Ammon's horn (tissue), 1 donor: ENCODE data around the gene TIE1.

Experiments used
- DNase-seq: peaks from one replicate; pipeline ENCODE4 v3.0.0-alpha.2; 2016; ENCODE audit warnings: low spot score

Gene TIE1

DNA sequence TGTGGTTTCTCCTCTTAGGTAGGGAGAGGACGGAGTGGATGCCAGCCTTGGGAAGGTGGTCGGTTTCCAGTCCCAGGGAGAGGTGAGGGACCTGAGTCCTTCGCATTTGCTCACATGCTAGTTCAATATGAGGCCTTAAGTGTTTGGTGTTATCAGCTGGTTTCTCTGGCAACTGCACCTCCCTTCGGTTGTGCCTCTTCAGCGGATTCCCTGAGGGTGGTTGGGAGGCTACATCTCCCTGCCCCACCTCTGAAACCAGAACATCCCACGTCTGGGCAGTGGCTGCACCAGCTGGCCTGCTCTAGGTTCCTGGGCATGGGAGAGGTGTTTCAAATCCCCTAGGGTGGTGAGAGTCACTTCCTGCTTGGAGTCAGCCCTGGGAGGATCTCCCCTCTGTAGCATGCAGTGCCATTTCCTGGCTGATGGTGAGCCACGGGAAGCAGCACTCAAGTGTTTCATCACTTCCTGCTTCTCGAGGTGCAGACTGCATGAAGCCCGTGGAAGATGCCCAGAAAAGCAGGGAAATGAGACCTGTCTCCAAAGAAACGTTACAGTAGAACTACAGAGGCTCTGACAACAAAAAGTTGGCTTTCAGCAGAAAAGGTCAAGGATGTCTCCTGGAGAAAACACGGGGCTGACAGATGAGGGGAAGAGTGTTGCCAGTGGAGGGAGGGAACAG lies 26.5 kb upstream of the TIE1 start:
- DNase-seq = no peak

DNA sequence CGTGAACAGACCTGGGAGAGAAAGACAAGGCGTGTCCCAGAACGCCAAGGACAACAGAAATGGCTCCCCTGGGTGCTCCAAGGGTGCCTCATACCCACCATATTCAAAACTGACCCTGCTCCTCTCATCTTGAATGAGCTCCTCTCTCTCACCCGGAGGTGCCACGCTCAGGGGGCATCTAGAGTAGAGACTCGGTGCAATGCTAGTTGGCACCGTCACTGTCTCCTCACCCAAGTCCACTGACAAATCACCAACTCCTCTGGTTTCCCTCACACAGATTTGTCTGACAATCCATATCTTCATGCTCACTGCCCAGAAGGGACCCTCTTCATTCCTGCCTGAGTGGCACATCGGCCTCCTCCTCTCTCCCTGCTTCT lies 26.0 kb upstream of the TIE1 start:
- DNase-seq = no peak

DNA sequence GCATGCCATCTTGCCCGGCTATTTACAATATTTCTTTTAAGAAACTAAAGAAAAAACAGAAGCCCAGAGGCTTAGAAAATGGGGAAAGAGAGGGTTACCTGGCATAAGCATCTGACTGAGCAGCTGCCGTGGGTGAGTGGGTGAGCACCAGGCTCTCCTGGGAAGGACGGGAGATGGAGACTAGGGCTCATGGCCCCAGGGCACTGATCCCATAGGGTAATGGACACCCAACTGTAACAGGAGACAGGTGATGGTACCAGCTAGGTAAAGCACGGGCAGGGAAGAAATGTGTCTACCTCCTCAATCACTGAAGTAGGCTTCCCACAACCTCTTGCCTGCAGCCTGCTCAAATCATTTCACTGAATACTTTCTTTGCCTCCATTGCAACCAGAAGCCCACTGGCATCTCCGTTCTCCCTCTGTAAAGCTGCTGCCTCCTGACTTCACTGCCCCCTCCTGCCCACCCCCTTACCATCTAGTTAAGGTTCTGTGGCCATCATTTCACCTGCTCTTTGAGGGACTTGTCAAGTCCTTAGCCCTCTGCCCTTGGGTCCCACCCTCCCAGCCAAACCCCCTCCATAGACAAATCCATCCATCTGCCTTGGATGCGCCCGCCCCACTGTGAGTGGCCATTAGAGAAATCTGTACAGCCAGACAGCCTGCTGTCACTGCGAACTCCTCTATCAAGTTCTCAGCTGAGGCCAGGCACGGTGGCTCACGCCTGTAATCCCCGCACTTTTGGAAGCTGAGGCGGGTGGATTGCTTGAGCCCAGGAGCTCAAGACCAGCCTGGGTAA lies 24.8 kb upstream of the TIE1 start:
- no peak for DNase-seq

DNA sequence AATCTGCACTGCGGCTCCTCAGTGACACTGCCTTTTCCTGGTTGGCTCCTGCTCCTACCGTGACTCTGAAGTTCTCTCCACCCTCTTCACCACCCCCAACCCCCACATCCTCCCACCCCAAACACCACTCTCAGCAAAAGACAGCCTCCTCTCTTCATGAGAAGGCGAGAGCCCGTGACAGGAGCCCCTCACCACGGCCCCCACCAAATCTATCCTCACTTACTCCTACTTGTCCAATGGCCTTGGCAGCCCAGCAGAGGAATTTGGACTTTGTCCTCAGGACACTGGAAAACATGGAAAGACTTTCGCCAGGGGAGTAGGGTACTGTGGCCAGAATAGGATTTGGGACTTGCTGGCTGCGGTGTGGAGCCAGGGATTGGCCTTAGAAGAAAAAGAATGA lies 24.1 kb upstream of the TIE1 start:
- DNase-seq = no peak

DNA sequence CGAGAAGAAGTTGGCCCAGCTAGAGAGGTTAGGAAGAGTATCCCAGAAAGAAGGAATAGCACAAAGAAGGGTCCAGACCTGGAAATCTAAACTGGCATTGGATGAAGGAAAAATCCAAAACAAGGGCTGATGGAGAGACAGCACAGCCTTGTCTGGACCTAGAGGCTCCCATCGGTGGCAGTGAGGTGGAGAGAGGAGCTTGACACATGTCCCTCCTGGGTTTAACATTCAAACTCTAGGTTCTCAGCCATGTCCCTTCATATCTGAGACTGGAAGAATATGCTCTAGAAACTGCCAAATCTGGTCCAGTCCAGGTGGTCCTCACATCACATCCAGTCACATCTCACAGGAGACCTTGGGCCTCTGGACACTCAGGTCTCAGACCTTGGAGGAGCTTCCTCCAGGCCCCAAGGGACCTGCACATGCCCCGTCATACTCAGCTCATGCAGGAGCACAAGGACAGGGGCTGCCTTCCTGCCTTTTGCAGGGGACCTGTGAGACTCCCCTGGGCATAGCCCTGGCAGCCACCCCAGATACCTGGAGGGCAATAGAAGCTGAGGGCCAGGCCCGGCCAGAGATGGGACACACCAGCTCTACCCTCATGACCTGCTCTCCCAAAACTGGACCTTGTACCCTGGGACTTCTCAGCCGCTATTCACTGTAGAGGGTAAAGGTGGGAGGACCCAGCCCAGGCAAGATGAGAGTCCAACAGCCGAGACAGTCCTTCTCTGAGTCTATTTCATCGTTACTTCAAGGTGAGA lies 23.5 kb upstream of the TIE1 start:
- no peak for DNase-seq

DNA sequence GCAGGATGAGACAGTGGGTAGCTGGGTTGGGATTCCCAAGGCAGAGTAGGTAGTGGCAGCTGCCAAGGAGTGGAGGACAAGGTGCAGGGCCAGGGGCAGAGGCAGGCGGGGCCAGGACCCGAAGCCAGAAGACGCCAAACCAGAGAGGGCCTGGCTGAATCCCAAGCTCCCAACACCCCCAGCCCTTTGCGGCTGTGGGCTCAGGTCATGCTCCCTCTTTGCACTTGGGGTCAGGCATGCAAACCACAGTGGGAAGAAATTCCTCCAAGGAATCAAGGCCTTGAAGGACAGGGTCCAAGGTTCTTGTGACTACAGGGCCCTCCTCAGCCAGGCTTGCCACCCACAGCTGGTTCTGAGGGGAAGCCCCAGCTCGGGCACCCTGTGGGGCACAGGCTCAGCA lies 21.6 kb upstream of the TIE1 start:
- DNase-seq = no peak

DNA sequence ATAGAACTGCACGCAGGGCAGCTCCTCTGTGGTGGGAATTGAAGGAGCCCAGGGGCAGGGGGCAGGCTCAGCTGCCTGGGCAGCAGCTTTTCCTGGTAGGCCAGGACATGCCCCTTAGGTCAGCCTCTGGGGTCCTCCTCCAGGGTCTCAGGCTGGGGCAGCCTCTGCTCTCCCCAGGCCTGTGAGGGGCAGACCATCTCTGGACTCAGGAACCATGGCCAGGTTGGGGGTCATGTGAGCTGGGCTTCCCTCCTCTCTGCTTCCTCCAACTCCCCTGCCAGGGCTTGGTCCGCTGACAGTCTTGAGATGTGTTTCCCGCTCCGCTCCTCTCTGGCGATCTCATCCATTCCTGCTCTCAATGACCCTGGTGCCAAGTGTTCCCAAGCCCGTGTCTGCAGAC lies 21.1 kb upstream of the TIE1 start:
- DNase-seq = no peak

DNA sequence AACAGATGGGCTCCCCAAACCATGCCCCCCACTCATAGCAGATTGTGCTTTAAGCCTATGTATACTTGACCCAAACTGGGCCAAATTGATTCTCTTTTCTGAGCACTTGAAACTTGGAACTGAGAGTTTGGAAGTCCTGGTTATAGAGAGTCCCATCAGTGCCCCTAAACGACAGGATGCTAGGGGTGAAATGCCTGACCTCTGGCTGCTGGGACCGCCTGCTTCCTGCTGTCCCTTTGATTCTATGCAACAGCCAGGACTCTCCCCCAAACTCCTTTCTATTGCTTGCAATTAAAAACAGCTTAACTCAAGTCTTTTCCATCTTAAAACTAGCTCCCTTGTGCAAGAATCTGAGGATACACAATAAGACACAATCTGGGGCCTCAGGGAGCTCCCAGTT lies 20.1 kb upstream of the TIE1 start:
- no peak for DNase-seq

DNA sequence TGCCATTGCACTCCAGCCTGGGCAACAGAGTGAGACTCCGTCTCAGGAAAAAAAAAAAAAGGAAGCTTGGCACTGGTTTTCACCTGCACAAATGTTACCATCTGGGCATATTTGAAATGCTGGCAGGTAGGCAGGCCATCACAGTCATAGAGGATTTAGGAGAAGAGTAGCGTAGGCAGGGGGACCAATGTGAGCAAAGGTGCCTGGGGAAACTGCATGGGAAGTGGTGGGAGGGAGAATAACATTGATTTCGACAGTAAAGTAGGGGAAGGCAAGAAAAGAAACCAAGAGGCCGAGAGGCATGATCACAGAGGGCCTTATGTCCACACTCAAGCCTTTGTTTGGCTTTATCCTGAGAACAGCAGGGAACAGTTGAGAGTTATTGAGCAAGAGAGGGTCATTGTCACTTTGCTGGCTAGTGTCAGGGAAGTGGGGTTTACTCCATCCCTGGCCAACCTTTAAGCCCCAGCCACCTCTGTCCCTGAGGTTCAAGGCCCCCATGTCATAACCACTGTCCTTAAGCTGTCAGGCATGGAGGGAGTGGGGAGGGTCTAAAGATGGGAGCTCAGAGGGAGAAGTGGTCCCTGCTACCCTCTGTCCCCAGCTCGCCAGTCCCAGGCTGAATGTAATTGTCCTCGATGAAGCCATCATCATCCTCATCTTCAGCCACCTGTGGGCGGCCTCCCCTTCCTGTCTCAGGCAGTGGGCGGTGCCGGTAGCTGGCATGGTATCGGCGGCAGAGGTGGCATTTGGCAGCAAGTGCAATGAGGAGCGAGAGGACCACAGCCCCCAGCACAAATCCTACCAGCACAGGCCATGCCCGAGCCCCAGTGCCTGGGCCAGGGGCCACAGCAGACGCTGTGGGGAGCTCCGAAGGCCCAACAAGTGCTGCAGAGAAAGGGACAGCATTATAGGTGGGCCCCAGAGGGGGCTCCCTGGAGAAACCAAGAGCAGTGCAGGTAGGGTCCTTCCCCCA lies 18.3 kb upstream of the TIE1 start:
- peak; percentile 52 for DNase-seq

DNA sequence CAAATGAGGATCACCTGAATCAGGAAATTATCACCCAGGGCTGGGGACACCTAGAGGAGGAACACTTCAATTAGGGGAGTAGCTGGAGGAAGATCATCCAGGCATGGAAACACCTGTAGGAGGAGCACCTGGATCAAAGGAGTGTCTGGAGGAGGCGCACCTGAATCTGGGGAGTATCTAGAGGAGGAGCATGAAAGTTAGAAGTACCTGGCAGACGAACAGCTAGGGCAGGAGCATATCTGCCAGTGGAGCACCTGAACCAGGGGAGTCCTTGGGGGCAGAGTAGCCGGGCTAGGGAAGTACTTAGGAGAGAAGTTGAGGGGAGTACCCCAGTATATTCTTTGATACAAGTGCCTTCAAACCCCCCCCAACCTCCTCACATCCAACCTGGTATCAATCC lies 16.7 kb upstream of the TIE1 start:
- no peak for DNase-seq

DNA sequence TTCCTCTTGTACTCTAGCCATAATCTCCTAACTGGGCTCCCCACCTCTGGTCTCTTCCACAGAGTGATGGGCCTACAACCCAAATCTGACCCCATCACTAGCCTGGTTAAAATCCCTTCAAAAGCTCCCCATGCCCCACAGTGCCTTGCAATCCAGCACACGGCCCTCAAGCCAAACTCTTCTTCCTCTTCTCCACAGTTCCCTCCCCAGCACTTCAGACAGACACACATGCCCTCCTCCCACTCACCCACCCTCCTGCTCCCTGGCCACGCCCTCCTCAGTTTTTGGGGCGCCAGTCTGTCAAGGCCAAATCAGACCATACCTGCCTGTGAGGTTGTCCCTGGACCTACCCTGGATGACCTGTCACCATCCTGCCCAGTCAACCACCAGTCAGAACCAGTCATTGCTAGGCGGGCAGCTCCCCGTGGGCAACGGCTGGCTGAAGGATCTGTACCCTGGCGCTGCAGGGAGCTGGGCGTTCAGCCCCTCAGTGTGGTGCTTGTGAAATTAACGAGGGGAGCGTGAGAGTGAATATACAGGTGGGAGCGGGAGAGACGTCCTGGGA lies 16.2 kb upstream of the TIE1 start:
- no peak for DNase-seq

DNA sequence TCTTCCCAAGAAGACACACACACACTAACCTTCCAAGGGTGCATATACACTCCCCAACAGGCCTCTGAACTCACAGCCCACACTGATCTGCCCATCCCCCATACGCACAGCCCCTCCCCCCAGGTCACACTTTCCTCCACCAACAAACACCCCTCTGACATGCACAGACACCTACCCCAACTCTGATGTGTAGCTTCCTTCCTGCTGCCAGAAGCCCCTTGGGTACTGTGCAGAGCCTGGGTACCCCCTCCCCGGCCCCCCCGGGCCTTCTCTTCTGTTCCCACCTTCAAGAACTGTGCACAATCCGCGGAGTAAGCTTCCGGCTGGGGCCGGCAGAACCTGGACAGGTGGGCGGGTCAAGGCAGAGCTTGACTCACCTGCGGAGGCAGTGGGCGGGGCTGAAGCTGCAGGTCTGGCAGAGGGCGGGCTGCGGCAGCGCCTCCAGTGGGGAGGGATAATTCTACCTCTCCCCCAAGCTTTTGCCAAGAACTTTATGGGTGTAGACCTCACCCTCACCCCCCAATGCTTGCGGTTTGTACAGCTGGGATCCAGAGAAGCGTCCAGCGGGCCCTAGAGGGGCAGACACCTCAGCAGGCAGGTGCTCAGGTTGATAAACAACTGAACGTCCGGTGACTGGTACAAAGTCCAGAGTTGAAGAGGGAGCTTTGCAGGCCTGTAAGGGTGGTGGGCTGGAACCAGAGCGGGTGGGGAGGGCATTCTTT lies 15.4 kb upstream of the TIE1 start, which contains the start of gene C1orf210:
Gene C1orf210 (minus strand): TSS at position 313 of the 722 bp plus-strand sequence. CDS start 2,311 bp downstream, outside the sequence.
- no peak for DNase-seq

DNA sequence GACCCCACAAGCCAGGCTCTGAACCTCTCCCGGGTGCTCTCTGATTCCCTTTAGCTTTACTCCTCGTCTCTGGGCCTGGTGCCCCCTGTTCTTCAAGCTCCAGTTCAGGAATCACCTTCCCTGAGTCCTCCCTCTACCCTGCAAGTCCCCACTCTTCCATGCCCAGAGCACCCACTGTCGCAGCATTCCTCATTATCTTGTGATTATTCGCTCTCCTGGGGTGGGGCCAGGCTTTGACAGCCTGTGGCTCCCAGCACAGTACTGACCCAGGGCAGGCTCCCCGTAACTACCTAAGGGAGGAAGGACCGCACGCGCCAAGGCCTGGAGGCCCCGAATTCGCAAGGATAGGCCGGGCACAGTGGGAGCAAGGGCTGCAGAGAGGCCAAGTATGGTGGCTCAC lies 14.7 kb upstream of the TIE1 start:
- DNase-seq = no peak

DNA sequence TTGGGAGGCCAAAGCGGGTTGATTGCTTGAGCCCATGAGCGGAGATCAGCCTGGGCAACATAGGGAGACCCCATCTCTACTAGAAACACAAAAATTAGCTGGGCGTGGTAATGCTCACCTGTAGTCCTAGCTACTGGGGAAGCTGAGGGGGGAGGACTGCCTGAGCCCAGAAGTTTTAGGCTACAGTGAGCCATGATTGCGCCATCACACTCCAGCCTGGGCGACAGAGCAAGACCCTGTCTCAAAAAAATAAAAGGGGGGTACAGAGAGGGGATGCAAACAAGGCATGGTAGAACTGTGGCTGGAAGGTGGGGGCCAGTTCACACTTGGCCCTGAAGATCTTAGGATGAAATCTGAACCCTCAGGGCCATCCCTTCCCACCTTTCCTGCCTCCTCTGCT lies 14.2 kb upstream of the TIE1 start:
- DNase-seq = no peak

DNA sequence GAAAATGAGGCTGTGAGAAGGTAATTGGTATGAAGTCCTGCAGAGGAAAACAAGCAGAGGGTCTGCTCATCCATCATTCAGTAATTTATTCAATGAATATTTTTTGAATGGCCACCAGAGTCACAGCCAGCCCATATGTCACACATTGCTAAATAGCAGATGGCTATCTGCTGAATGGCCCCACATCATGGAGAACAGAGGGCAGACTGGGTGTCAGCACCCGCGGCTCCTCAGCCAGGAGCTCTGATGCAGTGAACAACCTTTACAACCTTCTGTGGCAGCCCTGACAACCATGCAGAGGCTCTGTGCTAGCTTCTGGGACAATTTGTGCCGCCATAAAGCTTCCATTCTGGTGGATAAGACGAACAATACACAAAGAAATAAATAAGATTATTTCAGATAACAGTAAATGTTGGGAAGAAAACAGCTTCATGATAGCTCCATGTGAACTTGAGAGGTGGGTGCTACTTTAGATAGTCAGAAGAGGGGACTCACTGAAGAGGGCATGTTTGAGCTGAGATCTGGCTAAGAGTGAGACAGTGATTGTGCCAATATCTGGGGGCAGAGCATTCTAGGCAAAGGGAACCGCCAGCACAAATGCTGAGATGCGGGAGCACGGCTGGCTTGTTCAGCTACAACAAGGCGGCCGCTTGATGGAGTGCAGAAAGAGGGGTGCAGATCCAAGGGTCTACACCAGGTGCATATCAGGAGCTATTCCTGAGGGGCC lies 12.6 kb upstream of the TIE1 start:
- DNase-seq = peak; percentile 65

DNA sequence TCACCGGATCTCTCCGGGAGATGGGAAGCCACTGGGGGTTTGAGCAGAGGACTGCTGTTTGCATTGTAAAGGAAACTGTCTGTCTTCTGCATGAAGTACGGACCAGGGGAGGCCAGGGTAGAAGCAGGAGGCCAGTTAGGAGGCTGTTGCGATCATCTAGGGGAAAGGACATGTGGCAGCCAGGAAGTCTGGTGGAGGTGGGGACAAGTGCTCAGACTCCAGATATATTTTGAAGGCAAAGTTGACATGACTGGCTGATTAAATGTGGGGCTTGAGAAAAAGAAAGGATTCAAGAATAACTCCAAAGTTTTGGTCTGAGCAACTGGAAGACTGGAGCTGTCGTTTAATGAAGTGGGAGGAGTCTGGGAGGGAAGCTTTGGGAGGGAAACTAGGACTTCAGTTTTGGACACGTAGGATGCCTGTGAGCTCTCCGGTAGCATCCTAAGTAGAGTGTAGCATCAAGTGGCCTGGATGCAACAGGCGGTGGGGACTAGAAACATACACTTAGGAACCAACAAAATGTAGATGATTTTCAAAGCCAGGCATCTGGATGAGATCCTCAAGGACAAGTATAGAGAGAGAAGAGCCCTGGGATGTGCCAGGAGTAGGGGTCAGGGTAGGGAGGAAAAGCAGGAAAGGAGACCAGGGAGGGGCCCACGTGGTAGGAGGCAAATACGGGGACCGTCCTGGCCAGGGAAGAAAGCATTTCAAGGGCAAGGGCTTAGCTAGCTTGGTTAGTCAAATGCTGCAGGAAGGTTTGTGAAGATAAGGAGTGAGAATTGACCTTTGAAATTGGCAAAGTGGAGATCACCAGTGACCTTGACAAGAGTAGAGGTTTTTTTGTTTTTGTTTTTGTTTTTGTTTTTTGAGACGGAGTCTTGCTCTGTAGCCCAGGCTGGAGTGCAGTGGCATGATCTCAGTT lies 11.7 kb upstream of the TIE1 start:
- DNase-seq = no peak

DNA sequence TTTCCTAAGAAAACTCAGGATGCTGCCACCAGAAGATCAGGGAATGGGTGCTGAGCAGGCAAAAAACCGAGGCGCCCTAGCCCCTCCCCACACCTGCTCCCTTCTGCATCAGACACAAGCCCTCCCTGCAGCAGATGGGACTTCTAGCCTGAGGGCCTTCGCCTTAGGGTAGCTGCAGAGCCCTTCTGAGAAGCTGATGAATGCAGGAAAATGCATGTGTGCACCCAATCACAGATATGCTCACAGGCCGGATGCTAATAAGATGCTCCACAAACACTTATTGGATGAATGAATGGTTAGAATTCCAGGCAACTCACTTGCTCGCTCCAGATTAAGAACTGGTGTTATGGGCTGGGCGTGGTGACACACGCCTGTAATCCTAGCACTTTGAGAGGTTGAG lies 8.6 kb upstream of the TIE1 start:
- DNase-seq = no peak

DNA sequence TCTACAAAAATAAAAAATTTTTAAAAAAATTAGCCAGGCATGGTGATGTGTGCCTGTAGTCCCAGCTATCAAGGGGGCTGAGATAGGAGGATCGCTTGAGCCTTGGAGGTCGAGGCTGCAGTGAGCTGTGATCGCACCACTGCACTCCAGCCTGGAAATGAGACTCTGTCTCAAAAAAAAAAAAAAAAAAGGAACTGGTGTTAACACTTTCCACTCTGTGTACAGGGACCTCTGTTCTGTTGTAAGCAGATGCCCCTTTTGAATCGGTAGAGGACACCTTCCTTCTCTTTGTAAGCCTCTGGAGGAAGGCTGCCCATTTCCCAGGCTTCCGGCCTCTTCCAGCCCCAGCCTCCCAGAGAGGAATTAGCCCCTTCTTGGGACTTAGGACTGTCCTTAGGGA lies 8.1 kb upstream of the TIE1 start:
- DNase-seq = no peak

DNA sequence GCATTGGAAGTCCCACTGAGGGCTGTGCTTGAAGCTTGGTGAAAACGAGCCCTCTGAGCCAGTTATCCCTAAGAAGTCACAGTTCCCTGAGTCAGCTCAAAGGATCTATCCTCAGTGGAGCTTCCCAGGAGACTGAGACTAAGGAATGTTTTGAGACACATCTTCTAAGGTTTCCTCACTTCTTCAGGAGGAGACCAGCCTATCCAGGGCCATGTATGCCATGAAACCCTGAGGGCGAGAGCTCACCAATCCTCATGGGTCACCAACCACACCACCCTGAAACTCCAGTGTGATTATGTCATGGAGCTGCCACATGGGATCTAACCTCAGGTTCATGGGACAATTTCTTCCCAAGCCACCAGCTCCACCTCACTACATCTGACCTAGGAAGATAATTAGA lies 7.6 kb upstream of the TIE1 start:
- DNase-seq = no peak
